Stimulated activated CD4-positive, alpha-beta T cell treated with anti-CD3 and anti-CD28 coated beads, Interleukin-15, amount 100 ng/mL, for 48 hours (primary cell): ENCODE data around the gene CRACR2B.

Experiments used
- DNase-seq, 2 donors: peaks; one replicate each; pipeline ENCODE4 v3.0.0-alpha.2; 2020; ENCODE audit warnings: low read depth in 2 of 2

The CRACR2B gene

DNA sequence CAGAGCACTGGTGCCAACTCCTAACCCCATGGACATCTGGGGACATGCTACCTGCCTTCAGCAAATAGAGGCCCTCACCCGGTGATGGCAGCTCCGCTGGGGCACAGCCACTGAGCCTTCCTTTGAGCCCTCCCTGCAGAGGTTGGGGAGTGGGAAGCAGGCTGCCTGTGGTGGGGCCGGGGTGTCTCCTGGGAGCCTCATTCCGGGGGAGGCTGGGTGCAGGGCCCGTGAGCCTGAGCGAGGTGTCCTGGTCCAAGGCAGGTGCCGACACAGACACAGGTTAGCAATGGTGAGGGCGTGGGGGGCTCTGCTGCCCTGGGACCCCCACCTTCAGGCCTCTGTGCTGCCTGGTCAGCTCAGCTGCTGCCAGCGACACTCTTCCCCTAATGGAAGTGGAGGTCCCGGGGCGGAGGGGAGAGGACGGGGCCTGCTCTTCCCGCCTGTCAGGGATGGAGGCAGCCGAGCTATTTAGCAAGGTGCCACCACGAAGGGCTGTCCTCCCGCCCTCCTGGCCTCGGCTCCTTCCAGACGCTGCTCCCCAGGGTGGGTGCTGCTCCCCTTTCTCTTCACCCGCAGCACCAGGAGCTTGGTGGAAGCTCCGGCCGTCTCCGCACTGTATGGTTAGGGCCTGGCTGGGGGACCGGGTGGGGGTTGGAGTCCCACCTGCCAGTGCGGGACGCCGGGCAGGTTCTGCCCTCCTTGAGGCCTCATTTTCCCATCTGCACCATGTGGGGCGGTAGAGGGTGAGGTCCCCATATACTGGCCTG is 26.1 kb downstream of the CRACR2B start:
- no peak for DNase-seq

DNA sequence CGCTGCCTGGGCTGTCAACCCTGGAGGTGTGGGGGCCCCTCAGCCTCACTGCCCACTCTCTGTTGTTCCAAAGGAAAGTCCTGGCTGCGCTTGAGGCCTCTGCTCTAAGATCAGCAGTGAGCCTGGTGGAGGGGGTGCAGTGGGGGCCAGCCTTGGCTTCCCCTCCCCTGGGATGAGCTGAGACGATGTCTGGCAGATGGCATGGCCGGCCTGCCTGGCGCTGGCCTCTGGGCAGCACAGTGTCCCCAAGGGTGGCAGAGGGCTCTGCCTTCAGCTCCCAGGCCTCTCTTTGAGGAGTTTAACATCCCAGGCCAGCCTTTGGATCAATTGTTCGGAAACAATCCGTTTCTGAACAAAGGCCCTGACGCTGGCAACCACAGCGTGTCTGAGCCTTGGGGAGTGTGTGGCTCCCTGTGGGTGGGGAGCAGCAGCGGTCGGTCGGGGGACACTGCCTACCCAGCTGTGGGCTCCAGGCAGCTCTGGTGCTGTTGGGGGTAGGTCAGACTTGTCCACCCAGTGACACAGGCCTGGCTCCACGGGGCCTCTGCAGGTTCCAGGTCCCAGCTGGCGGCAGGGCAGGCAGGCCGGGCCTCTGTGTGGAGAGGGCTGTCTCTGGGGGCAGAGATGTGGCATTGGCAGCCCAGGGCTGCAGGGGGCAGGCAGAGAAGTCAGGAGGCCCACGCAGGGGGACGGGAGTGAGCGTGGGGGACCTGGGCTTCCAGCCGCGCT is 27.0 kb downstream of the CRACR2B start:
- DNase-seq = no peak

DNA sequence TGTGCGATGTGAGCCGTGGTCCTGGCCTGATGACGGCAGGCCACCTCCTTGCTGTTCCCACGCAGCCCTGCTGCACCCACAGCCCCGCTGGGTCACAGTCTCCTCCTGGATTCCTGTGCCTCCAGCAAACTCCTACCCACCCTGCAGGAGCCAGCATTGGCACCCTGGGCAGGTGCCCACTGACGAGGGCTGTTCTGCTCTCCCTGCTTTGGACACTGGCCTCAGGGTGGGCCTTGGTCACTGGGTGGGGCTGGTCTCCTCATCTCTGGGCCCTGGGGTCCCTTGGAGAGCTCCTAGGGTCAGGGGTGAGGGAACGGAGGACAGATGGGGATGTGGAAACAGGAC is 27.6 kb downstream of the CRACR2B start:
- DNase-seq = no peak

DNA sequence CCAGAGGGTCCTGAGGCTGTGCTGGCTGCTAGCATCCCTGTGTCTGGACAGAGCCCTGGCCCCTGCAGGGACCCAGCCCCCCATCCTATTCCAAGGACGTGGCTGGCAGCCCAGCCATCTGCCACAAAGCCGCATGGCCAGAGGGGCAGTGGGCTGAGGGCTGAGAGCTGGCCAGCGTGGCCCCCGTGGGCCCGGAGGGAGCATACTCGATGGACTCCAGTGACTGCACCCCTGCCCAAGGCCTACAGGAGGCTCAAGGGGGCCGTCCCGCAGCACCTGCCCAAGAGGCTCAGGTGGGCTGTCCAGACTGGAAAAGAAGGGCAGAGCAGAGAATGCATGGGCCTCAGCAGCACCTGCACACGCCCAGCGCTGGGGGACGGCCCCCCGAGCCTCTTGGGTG is 28.1 kb downstream of the CRACR2B start:
- DNase-seq = no peak

DNA sequence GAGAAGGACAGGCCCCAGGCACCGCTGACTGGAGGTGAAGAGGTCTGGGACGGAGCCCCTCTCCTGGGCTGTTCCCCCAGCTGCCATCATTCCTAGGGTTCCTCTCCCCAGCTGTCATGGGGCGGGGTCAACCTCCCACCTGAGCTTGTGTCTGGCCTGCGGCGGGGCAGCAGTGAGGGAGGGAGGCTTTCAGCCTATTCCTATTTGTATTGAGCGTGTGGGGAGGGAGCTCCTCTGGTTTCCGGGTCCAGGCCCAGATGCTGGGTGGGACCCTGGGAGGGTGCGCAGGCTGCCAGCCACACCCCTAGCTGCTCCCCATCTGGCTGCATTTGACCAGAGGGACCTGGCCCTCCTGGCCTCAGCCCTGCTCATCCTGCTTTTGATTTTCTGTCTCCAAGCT is 28.7 kb downstream of the CRACR2B start:
- DNase-seq = no peak

DNA sequence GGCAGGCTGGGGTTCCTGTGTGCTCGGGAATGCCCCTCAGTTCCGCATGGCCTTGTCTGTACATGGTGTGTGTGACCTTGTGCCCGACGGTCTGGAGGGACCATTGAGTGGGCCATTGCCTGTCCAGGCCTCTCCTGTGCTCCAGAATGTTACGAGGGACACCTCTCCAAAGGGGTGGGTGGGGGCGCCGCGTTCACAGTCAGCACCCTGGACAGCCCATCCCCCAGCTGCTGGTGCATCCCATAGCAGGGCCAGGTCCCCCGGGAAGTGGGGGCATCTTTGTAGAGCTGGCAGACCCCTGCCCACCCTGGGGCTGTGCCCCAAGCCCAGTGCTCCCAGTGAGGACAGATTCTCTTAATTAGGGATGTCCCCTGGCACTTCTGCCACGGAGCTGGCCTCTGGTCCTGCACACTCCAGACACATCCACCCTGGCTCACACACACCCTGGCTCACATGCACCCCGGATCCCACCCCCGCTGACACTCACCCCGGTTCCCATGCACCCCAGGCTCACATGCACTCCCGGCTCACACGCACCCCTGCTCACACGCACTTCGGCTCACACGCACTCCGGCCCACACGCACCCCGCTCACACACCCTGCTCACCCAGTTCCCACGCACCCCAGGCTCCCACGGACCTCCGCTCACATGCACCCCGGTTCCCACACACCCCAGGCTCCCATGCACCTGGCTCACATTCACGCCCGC is 30.5 kb downstream of the CRACR2B start:
- no peak for DNase-seq

DNA sequence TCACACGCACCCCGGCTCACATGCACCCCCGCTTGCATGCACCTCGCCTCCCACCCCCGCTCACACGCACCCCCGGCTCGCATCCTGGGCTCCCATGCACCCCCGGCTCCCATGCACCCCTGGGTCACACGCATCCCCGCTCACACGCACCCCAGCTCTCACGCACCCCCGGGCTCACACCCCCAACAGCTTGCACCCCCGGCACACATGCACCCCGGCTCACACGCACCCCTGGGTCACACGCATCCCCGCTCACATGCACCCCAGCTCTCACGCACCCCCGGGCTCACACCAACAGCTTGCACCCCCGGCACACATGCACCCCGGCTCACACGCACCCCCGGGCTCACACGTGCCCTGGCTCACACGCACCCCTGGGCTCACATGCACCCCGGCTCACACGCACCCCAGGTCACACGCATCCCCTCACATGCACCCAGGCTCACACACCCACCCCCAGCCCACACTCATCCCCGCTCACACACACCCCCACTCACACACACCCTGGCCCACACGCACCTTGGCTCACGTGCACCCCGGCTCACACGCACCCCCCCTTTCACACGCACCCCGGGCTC is 31.1 kb downstream of the CRACR2B start:
- no peak for DNase-seq

DNA sequence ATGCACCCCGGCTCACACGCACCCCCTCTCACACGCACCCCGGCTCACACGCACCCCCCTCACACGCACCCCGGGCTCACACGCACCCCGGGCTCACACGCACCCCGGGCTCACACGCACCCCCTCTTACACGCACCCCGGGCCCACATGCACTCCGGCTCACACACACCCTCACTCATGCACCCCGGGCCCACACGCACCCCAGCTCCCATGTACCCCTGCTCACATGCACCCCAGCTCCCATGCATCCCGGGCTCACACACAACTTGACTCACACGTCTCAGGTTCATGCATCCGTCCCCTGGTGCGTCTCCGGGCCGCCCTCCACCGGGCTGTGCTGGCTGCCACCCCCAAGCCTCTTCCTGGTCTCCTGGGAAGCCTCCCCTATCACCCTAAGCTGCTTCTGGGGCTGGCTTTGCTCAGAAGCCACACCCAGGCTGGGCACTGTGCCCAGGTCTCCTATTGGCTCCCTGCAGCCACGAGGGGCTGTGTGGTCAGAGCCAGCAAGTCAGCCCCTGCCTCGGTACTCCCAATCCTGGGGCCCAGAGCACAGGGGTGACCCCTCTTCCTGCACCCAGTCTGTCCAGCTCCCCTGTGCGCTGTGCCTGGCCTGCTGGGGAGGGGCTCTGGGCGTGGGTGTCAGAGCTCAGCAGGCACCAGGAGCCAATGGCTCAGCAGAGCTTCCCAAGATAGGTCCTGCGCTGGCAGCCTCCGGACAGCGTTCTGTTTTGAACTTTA is 31.8 kb downstream of the CRACR2B start:
- DNase-seq = no peak

DNA sequence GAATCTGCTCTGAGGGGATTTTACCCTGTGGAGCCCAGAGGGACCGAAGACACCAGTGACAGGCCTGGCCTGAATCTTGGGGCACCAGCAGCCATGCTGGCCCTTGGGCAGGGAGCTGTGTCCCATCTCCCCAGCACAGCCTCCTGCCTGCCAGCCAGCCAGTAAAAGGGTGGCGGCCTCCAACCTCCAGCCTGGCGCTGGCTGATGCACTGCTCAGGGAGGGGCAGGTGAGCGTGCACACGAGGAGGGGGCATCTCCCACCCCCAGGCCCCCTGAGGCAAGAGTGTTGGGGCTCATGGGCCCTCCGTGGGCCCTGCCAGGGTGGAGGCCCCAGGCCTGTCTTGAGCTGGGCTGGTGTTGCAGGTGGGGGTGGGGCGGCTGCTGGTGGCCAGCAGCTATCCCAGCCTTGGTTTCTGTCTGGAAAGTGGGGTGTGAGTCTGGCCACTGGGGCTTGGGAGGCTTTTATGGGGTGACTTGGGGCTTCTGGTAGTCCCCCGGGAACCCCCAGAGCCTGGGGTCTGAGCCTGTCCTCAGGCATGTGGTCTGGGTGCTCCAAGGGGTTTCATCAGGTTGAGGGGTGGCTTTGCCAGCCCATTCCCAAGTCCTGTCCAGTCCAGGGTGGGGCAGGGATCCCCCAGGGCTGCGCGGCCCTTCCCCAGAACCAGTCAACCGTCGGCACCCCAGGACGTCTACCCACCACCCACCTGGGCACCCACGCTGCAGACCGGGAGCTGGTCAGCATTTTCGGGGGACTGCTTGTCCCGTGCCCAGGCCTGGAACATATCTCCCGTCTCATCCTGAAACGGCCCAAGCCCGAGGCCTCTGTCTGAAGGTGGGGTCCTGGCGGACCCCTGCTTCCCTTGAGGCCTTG is 32.8 kb downstream of the CRACR2B start:
- no peak for DNase-seq

DNA sequence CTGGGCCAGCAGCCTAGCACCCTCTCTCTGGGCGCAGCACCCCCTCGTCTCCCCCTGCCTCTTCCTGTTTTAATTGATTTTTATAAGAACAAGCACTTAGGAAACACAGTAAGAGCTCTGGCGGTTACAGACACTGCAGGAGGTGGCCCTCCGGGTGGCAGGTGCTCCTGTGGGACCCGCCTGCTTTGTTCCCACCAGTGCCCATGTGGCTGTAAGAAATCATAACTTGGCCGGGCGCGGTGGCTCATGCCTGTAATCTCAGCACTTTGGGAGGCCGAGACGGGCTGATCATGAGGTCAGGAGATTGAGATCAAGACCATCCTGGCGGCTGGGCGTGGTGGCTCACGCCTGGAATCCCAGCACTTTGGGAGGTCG is 33.4 kb downstream of the CRACR2B start:
- no peak for DNase-seq

DNA sequence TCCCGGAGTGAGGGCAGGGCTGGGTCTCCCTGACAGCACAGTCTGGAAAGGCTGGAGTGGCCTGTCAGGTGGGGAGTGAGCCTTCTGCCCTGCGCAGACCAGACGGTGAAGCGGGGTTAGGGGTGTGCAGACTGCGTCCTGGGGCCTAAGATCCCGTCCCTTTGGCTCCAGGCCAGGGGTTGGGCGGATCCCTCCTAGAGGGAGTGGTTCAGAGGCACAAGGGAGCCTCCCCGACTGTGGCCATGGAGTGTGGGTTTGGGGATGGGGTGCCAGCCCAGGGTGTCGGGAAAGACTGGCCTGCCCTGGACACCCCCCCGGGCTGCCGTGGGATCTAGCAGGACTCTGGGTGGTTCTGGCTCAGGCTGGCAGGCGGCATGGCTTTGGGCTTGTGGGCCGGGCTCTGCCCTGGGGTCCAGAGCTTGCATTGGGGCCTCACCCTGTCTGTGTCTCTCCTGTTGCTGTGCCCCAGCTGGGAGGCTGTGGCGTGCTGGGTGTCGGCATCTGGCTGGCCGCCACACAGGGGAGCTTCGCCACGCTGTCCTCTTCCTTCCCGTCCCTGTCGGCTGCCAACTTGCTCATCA is 34.5 kb downstream of the CRACR2B start:
- no peak for DNase-seq

DNA sequence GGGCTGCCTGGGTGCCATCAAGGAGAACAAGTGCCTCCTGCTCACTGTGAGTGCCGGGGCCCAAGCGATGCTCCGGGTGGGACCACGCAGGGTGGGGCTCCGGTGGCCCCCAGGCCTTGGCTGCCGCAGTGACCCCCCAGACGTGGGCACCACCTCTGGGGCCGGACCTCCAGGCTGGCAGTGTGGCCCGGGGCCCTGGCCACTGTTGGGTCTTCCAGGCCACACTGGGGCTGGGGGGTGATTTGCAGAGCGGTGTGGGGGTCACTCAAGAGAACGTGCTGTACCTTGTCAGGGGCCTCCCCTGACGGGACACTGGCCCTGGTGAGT is 34.9 kb downstream of the CRACR2B start:
- DNase-seq = no peak

DNA sequence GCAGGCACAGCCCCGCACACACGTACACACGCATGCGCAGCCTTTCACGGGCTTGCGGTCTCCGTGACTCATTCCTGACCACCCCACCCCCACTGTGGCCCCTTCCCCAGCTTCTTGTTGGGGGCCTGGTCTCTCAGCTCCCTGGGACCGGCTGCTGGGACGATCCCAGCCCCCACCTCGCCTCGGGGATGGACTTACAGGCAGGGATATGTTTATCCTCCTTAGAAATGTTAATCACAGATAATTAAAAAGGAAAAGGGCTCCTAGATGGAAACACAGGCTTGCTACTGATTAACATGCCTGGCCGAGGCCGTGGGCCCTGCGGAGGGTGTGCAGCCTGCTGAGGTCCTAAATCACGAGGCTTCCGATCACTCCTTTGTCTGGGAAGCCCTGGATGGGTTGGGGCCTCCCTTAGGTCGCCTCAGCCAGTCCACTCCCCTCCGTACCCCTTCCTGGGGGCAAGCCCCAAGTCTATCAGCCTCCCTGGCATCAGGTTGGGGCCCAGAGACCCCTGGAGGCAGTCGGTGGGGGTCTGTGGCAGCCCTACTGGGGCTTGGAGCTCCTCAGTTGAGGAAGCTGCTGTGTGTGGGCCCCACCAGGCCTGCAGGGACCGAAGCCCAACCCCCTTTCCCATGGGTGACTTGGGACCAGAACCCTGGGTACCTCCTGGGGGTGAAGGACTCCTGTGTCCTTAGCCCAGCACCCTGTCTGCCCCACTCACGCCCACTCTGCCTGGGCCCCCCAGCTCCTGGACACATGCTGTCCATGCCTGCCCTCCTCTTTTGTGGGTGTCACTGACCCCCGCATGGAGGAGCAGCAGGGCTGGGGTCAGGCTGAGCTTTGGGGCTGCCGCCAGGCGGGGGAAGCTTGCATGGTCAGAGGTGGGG is 35.5 kb downstream of the CRACR2B start:
- DNase-seq = no peak

DNA sequence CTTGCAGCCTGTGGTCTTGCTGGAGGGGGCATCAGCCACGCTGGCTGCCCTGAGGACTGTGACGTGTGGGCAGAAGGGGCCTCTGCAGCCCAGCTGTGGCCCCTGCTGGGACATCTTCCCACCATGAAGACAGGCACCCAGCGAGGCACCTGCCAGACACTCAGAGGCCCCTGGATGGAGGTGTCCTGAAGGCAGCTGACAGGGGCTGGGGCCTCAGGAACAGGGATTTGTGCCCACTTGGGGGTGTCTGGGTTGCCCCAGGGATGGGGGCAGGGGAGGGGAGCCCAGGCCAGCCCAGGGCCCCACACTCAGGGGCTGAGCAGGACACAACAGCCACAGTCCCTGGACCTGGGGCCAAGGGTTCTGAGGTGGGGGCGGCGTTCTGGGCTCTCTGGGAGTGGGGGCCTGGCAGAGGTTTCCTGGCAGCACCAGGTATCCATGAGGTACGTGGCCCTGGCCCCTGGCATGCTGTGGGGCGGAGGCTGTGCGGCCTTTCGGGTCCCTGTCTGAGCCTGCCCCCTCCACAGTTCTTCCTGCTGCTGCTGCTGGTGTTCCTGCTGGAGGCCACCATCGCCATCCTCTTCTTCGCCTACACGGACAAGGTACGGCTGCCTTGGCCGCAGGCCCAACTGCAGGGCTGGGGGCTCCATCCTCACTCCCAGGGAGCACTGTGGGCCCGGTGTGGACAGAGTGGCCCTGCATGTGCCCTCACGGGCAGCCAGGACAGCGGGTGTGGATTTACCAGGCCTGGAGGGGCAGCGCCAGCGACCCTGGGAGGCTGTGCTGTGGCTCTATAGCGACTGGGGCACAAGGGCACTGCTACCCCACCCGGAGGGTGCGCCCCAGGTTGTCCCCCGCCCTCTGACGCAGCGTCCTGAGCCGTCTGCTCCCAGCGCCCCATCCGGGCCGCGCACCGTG is 36.5 kb downstream of the CRACR2B start:
- no peak for DNase-seq

DNA sequence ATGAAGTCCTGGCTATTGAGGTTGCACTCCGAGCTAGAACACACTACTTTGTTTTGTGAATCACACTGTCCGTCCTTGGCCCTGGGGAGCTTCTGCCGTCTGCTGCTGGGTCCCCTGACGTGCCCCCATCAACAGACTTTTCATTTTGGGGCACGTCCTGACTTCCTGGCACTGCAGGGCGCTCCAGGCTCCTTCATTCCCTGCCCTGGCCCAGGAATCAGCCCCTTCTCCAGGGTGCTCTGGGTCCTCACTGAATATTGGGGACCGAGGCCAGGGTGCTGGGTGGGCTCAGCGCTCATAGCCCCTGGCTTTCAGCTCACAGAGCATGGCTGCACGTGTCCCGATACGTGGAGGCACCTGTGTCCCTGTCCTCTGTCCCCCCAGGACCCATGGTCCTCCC is 37.2 kb downstream of the CRACR2B start:
- DNase-seq = no peak

DNA sequence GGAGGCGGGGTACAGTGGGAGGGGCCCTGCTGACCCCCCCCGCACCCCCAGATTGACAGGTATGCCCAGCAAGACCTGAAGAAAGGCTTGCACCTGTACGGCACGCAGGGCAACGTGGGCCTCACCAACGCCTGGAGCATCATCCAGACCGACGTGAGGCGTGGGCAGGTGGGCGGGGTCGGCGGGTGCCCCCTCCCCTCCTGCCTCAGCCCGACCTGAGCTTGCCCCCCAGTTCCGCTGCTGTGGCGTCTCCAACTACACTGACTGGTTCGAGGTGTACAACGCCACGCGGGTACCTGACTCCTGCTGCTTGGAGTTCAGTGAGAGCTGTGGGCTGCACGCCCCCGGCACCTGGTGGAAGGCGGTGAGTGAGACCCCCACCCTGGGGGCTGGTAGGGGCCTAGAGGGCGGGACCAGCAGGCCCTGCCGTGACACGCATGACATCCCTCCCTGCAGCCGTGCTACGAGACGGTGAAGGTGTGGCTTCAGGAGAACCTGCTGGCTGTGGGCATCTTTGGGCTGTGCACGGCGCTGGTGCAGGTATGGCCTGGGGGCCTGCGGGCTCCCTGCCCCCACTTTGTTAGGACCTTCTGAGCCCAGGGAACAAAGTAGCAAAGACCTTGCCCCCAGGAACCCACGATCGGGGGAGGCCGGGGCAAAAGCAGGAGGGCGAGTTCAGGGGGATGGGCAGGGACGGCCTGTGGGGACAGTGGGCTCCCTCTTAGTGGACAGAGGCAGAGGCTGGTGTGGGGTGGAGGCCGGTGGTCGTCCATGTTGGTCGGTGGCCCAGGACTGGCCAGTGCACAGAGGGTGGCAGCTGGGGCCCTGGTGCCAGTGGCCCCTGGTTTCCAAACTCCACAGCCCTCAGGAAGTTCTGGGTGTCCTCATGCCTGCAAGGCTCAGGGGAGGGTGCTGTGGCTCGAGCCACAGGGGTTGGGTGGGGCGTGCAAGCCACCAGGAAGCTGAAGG is 38.0 kb downstream of the CRACR2B start:
- DNase-seq = no peak

DNA sequence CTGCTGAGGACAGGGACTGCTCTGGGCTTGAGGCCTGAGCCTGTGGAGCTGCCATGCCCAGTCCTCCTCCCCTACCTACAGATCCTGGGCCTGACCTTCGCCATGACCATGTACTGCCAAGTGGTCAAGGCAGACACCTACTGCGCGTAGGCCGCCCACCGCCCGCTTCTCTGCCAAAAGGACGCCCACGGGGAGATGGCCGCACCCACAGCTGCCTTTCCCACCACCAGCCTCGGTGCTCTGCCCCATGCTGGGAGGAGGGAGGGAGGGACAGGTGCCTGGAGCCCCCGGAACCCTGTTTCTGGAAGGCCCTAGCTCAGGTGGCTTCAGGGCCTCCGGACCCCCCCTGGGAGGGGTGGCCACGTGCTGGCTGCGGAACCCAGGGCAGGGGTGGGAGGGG is 38.8 kb downstream of the CRACR2B start:
- DNase-seq = no peak
